GM21576 (cell line): ENCODE measurements around the gene RPP25.
"Not testable (repeated sequence)": the region's sequence is repeated elsewhere in the genome, so short reads cannot be mapped to it uniquely, and the experiment has no call there.

Source experiments
- ATAC-seq: cut with Tn5 transposase; IDR thresholded peaks from one replicate; pipeline ENCODE4 v1.9.1; 2021; ENCODE audit warnings: mild to moderate bottlenecking, moderate library complexity; ENCODE audit not compliant: unreplicated experiment

The RPP25 gene

DNA sequence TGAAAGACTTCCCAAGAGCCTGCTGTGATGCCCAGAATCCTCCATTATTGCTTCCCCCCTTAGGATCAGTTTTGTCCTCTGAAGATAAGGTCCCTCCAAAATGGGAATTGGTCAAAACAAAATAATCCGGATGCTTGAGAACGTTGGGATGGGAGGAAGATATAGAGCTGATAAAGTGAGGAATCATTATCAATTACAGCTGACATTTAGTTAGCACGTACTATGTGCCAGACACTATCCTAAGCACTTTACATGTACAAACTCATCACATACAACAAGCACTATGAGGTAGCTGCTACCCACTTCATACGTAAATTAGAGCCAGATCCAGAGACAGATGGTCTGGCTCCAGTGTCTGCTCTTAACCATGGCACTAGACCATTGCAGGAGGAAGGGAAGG, 6.6 kb upstream of the RPP25 start:
- no peak for ATAC-seq

- ATAC-seq, result no peak
Observed at GRCh38 chr15:74962671-74963070, 6.1 kb upstream of the RPP25 start.

DNA sequence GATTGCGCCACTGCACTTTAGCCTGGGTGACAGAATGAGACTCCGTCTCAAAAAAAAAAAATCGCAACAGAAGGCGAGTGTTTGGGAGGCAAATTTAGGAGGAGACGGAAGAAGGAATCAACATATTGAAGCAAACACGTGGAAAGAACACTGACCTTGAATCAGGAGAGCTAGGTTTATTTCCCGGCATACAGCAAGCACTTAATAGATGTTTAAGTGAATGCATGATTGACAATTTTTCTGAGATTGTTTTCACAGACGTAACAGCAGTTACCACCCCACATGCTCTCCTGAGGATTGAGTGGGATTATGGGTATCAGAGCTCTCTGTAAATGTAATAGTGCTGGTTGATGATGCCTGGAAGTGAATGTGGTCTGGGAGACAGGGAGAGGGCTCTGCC, 5.6 kb upstream of the RPP25 start:
- no peak for ATAC-seq

GRCh38 chr15:74961616-74962015, 5.0 kb upstream of the RPP25 start:
- ATAC-seq, result no peak

DNA sequence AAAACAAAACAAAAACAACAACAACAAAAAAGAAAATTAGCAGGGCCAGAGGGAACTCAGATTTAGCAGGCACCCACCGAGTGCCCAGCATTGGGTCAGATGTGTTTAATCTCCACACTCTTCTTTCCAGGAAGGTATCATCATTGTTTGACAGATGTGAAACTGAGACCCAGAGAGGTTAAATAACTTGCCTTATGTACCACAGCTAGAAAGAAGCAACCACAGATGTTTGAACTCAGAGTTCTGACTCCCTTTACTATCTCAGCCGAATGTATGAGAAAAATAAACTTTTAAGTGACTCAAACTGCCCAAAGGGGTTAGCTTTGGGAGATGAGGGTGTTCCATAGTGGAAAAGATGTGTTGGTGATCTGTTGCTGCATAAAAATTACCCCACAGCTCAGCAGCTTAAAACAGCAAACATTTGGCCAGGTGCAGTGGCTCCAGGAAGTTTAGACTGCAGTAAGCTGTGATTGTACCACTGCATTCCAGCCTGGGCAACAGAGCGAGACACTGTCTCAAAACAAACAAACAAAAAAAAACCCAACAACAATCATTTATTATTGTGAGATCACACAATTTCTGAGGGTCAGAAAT, 4.5 kb upstream of the RPP25 start:
- ATAC-seq, result no peak

- ATAC-seq, result no peak
Observed at GRCh38 chr15:74960286-74960685, 3.7 kb upstream of the RPP25 start.

DNA sequence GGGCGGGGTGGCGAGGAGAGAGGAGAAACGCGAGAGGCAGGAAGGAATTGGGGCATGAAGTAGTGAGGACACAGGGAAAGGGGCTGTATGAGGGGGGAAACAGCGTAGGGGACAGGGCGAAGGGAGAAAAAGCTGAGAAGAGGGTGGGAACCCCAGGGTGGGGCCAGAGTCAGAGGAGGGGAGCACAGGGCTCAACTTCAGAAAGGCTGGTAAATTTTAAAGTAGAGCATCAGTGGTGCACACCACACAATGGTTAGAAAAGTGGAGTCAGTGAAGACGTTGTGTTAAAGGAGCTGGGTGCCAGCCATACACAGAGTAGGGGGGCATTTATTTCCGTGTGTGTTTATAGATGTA, 3.0 kb upstream of the RPP25 start:
- no peak for ATAC-seq

GRCh38 chr15:74958908-74959585, 2.5 kb upstream of the RPP25 start:
- no peak for ATAC-seq

- ATAC-seq, result no peak
Observed at GRCh38 chr15:74958320-74958907, 1.8 kb upstream of the RPP25 start.

DNA sequence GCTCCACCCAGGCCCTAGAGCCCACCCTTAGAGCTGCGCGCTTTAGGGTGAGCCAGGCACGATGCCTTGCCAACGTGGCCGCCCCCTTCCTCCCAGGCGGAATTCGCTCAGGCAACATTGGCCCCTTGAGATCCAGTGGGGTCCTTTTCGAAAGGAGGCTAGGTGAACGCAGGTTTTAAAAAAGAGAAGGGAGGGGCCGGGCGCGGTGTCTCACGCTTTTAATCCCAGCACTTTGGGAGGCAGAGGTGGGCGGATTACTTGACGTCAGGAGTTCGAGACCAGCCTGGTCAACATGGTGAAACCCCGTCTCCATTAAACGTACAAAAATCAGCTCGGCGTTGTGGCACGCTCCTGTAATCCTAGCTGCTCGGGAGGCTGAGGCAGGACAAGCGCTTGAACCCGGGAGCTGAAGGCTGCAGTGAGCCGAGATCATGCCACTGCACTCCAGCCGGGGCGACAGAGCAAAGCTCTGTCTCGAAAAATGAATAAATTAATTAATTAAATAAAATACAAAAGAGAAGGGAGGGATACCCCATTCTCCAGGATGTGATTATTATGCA, 984 bp upstream of the RPP25 start:
- ATAC-seq, result no peak

DNA sequence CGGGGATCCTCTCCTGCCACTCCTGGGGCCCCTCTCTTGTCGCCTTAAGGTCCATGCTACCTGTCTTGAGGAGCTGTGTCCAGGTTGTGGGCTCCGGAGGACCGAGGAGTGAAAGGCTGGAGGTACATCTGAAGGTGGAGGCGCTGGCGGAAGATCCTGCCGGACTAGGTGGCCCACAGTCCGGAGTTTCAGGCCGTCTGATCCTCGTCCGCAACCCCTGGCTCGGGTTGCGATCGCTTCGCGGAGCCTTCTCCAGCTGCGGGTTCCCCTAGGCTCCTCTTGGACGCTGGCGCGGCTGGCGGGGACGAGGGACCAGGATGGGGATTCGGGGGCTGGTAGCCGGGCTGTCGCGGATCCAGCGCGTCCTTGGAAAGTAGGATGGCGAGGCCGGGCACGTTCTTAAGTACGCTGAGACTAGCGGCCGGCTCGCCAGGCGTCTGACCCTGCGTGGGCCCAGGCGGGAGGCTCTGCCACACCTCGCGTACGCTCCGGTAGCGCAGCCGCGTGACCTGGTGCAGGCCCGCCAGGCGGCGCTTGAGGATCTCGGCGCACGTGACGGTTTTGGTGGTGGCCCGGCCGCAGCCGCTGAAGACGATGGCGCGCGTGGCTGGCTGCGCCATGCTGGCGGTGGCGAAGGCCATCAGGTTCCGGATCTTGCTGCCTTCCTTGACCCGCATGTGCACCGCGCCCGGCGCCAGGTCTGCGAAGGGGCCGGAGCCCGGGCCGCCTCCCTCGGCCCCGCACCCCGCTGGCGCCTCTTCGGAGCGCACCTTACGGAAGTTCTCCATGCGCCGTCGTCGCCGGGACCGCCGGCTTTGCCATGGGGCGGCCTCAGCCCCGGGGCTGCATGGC, 550 bp downstream of the RPP25 start:
- peak; percentile 27 for ATAC-seq

- ATAC-seq, result no peak
Observed at GRCh38 chr15:74955017-74955416, 1.6 kb downstream of the RPP25 start.

DNA sequence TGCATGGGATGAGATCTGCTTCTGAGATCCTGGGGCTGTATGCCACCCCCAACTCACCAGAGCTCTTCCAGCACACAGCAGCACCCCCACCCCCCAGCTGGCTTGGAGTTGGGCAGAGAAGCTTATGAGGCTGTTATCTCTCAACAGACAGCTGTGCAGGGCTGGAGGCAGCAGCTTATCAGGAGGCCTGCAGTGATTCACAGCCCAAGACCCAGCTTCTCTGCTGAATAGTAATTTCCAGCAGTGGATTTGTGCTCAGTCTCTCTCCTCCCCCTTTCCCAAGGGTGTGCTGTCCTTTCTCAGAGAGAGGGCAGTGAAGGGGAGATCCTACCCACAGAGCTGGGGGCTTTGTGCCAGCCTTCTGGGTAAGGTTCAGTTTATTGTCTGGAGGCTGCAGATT, 2.1 kb downstream of the RPP25 start:
- ATAC-seq, result no peak

GRCh38 chr15:74951006-74951405, 5.6 kb downstream of the RPP25 start:
- no peak for ATAC-seq

GRCh38 chr15:74950078-74950908, 6.3 kb downstream of the RPP25 start:
- no peak for ATAC-seq

DNA sequence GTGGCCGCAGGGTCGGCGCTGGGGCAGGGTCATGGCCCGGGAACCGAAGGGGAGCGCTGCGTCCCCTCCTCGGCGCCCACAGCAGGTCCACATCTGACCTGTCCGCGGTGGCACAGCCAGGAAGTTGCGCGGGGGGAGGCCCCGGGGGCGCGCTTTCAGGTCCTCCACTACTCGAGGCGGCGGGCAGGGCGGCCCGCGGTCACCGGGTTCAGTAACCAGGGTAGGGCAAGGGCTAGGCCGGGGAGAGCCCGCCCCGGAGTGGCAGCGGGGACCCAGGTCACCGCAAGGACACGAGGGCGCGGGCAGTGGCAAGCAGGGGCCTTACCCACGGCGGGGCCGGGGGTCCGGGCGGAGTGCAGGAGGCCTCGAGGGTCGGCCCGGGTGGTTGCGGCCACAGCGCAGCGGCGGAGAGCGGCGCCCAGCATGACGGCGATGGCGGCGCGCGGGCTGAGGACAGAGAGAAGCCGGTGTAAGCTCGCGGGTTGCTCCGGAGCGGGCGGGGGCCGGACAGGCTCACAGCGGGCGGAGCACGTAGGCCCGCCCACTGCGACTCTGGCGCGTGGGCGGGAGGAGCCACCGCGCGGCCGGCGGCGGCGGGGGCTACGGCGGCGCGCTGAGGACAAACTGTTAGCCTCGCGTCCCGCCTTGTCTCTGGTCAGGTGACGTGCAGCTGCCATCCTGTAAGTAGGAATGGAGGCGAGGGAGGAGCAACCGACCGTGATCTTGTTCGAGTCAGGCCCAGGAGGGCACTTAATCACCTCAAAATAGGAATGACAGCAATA, 18.8 kb downstream of the RPP25 start, which contains the start of gene COX5A:
COX5A (minus strand) TSS at position 484 of the 782 bp plus-strand sequence; CDS start at position 425, 59 bp downstream.
- peak; percentile 87 for ATAC-seq

- ATAC-seq, result no peak
Observed at GRCh38 chr15:74937272-74937589, 19.3 kb downstream of the RPP25 start.

GRCh38 chr15:74935193-74935592, 21.4 kb downstream of the RPP25 start:
- not testable (repeated sequence) for ATAC-seq

GRCh38 chr15:74933573-74933972, 23.0 kb downstream of the RPP25 start:
- ATAC-seq, result no peak

DNA sequence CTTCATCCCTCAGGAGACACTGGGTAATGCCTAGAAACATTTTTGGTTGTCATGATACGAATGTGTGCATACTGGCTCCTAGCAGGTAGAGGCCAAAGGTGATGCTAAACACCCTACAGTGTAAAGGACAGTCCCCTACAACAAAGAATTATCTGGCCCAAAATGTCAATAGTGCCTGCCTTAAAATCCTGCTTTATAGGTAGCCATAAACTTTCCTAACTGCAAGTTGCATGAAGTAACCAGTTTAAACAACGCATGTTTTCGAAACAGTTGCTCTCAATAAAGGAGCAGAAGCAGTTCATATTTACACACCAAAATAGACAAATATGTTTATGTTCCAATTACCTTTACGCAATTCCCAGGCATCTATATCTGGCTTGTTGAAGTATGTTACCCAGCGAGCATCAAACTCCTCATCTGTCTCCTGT, 27.8 kb downstream of the RPP25 start:
- no peak for ATAC-seq
